ENCODE data around the gene TLE1.

GRCh38 chr9:81565609-81566008 is 123.7 kb downstream of the TLE1 start:
- TF ChIP-seq POLR2AphosphoS5 (IDR thresholded peaks at IDR 0.05; ENCODE audit: low read depth, low read length) (no peak), REST (IDR thresholded peaks at IDR 0.05; ENCODE audit: insufficient read depth in 1 of 2, low read depth in 2 of 2, low read length in 2 of 2) (no peak), SIN3A (IDR thresholded peaks at IDR 0.05; ENCODE audit: borderline replicate concordance, insufficient read depth, low read length) (no peak), FOXP2 (optimal IDR thresholded peaks at IDR 0.05; ENCODE audit: borderline replicate concordance, extremely low read depth, extremely low read length, insufficient read depth) (no peak)

All from PFSK-1 (cell line).